Endothelial cell (in vitro differentiated cells): ENCODE results near the gene FSIP2. TPM values are rescaled to one million over a fixed set of nuclear protein-coding genes. Genes with fewer than 3 reads are reported as not detected.

Experiments used
- DNase-seq: peaks from one replicate; pipeline ENCODE4 v3.0.0; 2021; ENCODE audit warnings: low spot score
- H3K27ac Mint-ChIP-seq: one replicate; pipeline ENCODE4 v1.8.0; 2021; ENCODE audit warnings: mixed read lengths, inconsistent platforms; ENCODE audit not compliant: unreplicated experiment
- H3K27me3 Mint-ChIP-seq: one replicate; pipeline ENCODE4 v1.8.0; 2021; ENCODE audit warnings: mild to moderate bottlenecking, moderate library complexity, mixed read lengths, inconsistent platforms; ENCODE audit not compliant: unreplicated experiment
- H3K36me3 Mint-ChIP-seq: one replicate; pipeline ENCODE4 v1.8.0; 2021; ENCODE audit warnings: mild to moderate bottlenecking, low read depth, mixed read lengths, inconsistent platforms; ENCODE audit not compliant: unreplicated experiment
- H3K4me1 Mint-ChIP-seq: one replicate; pipeline ENCODE4 v1.8.0; 2021; ENCODE audit warnings: mild to moderate bottlenecking, mixed read lengths, inconsistent platforms; ENCODE audit not compliant: unreplicated experiment
- H3K4me3 Mint-ChIP-seq: one replicate; pipeline ENCODE4 v1.8.0; 2021; ENCODE audit warnings: mild to moderate bottlenecking, mixed read lengths, inconsistent platforms; ENCODE audit not compliant: unreplicated experiment
- H3K9me3 Mint-ChIP-seq: one replicate; pipeline ENCODE4 v1.8.0; 2021; ENCODE audit warnings: mixed read lengths, inconsistent platforms; ENCODE audit not compliant: unreplicated experiment
- CTCF ChIP-seq: fragments of 200-600 bp; sonication (generic); IDR thresholded peaks from one replicate; pipeline ENCODE4 v1.5.0; 2021; ENCODE audit warnings: antibody characterized with exemption; ENCODE audit not compliant: unreplicated experiment
- total RNA-seq: library from RNA; stranded (reverse); fragmentation: NEBNext Ultra II Directional; extraction: Animal tissue kit (Norgen Biotek cat#: 25700); gene quantifications from one replicate; pipeline ENCODE4 v1.2.1, GENCODE V29; 2021; ENCODE audit not compliant: unreplicated experiment

Gene FSIP2
- total RNA-seq, 1 donor from 2014 or later: 9.0 TPM

DNA sequence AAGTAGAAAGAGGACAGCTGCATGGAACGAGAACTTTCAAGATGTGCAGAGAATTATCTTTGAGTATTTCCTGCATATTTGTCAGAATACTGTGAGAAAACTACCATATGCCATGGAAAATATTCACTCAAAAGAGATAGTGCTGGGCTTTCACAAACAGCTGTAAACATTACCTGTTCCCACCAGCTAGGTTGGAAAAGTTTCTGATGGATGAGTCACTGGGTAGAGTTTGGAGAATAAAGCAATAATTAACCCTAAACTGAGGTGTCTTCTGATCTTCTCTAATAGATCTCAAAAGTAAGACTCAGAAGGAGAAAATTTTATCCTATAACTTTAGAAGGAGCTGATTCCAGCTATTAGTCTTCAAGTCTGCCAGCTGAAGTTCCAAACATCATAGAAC, 3.9 kb upstream of the FSIP2 start:
- Mint-ChIP-seq H3K4me1 (peaks cover 27% of the 10 kb centered on the region), H3K9me3 (no peaks in the 10 kb centered on the region), H3K4me3 (no peak overlapping the region), H3K27me3 (no peaks in the 10 kb centered on the region), H3K36me3 (peaks cover 15% of the 10 kb centered on the region), H3K27ac (no peak overlapping the region)
- no peak for DNase-seq
- no peak for TF ChIP-seq CTCF

DNA sequence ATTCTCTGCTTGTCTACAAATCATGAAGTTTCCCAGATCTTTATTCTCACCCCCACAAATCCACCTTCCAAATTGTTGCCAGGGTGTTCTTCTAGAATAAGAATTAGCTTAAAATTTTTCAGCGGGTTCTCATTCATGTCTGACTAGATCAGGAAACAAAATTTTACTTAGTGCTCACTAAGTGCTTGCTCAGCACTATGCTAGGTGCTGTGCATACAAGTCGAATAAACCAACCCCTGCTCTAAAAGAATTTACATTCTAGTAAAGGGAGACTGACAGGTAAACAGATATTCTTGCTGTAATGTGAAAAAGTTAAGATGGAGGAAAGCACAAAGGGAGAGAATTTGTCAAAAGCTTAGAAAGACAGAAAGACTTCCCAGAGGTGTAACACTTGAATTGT, 2.4 kb upstream of the FSIP2 start:
- Mint-ChIP-seq H3K36me3 (peaks cover 15% of the 10 kb centered on the region), H3K9me3 (no peaks in the 10 kb centered on the region), H3K4me1 (peaks cover 27% of the 10 kb centered on the region), H3K4me3 (no peak overlapping the region), H3K27me3 (no peaks in the 10 kb centered on the region), H3K27ac (no peak overlapping the region)
- DNase-seq: no peak
- TF ChIP-seq CTCF: no peak

DNA sequence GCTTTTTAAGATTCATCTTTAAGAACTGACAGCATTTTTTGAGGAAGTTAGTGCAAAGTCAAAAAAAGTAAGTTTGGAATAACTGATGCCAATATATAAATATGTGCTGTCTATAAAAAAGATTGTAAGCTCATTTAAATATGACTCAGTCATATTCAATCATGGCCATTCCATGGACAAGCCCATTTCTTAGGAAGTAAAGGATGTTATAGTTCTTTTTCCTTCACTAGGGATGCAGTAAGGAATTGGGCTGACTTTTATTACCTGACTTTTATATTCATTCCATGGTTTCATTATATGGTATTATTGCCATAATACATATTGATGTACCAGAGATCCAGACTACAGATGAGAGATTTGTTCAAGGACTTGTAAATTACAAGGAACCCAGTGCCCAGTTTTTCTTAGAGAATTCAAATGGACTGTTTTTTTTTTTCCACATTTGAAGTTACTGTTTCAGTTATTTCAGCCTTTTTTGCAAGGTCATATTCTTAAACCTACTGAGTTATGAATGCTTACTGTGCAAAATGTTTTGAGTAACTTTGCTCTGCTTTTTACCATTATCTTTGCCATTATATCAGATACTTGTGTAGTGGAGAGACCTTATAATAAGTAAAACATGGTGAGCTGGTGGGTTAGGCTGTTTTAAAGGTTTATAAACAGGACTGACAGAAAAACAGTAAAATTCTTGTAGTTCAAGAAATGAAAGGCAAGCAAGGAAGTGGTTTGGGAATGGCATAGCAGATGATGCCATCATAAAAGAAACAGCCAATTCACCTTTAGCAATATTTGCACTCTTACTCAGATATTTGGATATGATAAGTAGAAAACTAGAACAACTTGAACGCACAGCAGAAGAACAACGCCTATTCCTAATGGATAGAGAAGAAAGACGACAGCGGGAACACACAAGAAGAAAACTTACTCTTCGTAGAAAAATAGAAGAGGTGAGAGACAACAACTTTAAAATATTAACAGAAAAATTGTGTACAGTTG, 7.6 kb downstream of the FSIP2 start:
- DNase-seq: no peak
- no peak for TF ChIP-seq CTCF
- Mint-ChIP-seq H3K9me3 (no peaks in the 10 kb centered on the region), H3K4me3 (no peak overlapping the region), H3K4me1 (no peaks in the 10 kb centered on the region), H3K27me3 (peaks cover 2% of the 10 kb centered on the region), H3K36me3 (no peaks in the 10 kb centered on the region), H3K27ac (no peak overlapping the region)

DNA sequence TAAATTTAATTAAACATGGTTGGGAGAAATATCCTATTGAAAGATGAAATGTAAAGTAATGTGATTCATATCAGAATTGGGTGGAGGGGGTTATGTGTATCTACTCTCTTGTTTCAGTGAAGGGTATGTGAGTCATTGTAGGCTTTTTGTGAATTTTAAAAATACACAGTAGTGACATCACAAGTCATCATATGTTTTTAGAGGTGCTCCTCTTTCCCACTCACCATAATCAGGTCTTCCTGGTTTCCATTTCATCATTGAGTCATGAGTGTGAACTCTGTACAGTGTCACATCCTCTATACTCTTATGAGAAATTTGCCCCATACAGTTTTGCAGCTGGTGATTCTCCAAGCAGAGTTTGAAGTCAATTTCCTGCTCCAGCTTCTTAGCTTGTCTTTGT, 18.8 kb downstream of the FSIP2 start:
- Mint-ChIP-seq H3K36me3 (no peaks in the 10 kb centered on the region), H3K27ac (no peak overlapping the region), H3K9me3 (no peaks in the 10 kb centered on the region), H3K4me3 (no peak overlapping the region), H3K4me1 (no peaks in the 10 kb centered on the region), H3K27me3 (no peaks in the 10 kb centered on the region)
- no peak for TF ChIP-seq CTCF
- no peak for DNase-seq

DNA sequence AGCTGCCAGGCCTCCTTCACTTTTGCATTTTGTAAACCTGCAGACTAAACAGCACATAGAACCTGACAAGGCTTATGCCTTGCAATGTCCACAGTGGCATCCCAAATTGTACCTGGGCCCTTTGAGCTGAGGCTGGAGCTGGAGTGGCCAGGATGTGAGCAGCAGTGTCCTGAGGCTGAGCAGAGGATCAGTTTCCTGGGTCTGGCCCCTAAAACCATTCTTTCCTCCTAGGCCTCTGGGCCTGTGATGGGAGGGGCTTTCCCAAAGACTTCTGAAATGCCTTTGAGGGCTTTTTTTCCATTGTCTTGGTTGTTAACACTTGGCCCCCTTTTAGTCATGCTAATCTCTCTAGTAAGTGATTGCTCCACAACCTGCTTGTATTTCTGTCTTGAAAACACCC, 32.8 kb downstream of the FSIP2 start:
- no peak for DNase-seq
- Mint-ChIP-seq H3K4me3 (peak overlapping the region; percentile 11), H3K9me3 (peaks cover 10% of the 10 kb centered on the region), H3K27me3 (peaks cover 1% of the 10 kb centered on the region), H3K36me3 (peaks cover 43% of the 10 kb centered on the region), H3K4me1 (no peaks in the 10 kb centered on the region), H3K27ac (no peak overlapping the region)
- TF ChIP-seq CTCF: no peak
